HG03342 (cell line): ENCODE data around the gene BAIAP3.
"Not testable (repeated sequence)": the region's sequence is repeated elsewhere in the genome, so short reads cannot be mapped to it uniquely, and the experiment has no call there.

Source experiments
- ATAC-seq: cut with Tn5 transposase; IDR thresholded peaks from one replicate; pipeline ENCODE4 v1.9.1; 2021; ENCODE audit warnings: mild to moderate bottlenecking, moderate library complexity; ENCODE audit not compliant: unreplicated experiment

The BAIAP3 gene, protein sequence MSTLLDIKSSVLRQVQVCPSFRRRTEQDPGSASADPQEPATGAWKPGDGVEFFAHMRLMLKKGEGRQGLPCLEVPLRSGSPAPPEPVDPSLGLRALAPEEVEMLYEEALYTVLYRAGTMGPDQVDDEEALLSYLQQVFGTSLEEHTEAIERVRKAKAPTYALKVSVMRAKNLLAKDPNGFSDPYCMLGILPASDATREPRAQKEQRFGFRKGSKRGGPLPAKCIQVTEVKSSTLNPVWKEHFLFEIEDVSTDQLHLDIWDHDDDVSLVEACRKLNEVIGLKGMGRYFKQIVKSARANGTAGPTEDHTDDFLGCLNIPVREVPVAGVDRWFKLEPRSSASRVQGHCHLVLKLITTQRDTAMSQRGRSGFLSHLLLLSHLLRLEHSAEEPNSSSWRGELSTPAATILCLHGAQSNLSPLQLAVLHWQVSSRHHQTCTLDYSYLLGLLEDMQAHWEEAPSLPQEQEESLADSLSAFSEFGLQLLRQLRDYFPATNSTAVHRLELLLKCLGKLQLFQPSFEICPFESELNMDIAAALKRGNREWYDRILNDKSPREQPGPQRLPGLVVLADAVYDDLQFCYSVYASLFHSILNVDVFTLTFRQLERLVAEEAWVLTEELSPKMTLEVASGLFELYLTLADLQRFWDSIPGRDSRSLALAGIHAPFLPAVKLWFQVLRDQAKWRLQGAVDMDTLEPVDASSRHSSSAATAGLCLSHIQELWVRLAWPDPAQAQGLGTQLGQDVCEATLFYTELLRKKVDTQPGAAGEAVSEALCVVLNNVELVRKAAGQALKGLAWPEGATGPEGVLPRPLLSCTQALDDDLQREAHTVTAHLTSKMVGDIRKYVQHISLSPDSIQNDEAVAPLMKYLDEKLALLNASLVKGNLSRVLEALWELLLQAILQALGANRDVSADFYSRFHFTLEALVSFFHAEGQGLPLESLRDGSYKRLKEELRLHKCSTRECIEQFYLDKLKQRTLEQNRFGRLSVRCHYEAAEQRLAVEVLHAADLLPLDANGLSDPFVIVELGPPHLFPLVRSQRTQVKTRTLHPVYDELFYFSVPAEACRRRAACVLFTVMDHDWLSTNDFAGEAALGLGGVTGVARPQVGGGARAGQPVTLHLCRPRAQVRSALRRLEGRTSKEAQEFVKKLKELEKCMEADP

DNA sequence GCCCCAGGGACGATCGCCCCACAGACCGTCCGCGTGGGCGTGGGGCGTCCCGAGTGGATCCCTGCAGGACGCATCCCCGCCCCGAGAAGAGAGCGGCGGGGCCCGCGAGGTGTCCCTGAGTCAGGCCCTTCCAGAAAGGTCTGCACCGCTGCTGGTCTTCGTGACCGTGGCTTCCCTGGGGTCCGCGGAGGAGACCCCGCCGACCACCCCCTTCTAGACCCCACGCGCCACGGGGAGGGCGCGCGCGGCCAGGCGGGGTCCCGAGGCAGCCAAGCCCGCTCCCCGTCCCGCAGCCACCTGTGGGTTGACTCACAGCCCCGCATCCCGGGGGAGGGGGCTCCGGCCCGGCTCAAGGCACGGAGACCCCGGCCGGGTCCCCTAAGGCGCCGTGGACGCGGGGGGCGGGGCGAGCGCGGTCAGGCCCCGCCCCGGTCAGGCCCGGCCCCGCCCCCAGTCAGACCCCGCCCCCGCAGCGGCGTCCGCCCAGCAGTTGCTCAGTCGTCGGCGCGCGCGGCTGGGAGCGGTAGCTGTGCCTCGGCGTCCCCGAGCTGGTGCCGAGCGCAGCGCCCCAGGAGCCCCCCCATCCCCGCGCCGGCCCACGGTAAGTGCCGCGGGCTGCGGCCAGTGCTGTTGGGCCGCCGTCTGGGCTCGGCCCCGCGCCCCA lies at the start of gene BAIAP3:
TSS of gene BAIAP3 (plus strand) at position 497 of the 664 bp plus-strand sequence. CDS start 4,905 bp downstream, outside the sequence.
- no peak for ATAC-seq

DNA sequence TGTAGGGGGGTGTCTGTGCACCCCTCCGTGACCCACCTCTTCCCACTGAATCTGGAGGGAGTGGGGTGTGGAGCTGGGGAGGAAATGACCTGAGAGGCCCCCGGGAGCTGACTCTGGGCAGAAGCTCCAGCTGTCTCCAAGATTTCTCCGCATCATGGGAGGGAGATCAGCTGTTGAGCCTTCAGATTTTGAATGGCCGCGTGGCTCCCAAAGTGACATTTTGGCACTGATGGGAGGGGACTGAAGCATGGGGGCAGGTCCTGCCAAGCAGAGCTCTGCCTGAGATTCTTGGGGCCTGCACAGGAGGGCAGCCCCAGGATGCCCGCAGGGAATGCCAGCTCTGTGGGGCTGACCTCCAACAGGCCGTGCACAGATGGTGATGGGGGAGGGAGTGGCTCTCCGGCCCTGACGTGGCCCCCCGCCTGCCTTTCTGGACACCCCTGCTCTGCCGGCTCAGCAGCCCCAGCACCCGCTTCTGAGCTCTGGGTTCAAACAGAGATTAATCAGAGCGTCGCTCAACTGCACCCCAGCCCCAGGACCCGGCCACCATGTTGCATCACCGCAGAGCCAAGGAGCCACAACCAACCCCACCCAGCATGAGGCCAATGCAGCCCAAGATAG lies 49.3 kb upstream of the BAIAP3 start:
- ATAC-seq, result no peak

DNA sequence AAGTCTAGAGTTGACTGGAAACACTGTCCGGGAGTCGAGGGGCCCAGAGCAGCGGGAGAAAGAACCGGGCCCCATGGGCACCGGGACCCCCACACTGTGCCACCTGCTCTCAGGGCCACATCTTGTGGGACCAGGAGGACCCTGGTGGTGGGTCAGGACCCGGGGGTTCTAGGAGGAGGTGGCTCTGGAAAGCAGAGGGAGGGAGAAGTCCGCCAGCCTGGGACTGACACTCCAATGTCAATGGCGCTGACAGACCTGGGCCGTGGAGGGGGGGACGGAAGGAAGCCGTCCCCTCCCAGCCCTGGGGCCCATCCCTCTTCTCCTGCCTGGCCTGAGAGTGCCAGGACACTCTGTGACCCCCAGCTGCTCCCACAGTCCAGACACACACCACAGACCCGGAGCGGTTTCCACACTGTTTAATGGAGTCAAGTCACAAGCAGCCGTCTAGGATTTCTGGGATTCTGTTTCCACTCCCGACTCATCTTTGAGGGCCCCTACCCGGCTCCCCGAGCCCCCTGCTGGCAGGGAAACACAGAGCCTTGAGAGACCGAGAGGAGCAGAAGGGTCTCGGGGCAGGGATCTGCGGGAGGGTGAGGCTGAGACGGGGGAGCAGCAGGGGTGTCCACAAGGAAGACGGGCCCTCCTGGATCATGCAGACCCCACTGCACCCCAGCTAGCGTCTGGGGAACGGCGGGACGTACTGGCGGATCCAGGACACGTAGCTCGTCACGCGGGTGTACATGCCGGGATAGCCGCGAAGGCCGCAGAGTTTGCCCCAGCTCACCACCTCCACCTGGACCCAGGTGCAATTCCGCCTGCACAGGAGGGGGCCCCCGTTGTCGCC lies 47.6 kb upstream of the BAIAP3 start:
- ATAC-seq, result no peak

DNA sequence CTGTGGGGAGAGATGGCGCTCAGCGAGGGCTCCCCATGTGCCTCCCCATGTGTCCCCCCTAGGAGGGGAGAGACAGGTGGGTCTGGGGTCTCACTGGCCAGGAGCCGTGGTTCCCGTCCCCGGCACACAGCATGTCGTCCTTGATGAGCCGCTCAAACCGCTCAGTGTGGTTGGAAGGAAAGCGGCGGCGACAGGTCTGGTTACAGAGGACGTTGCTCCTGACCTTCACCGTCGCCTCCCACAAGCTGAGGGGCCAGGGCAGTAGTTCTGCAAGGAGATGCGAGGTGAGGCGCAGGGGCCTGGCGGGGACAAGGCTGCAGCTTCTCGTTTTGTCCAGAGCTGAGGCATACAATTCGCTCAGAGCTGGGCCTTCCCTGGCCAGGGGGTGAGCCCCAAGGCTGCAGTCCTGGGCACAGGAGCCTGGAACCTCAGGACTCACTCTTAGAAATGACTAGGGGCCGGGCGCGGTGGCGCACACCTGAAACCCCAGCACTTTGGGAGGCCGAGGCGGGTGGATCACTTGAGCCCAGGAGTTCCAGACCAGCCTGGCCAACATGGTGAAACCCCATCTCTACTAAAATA lies 46.8 kb upstream of the BAIAP3 start:
- ATAC-seq, result no peak

DNA sequence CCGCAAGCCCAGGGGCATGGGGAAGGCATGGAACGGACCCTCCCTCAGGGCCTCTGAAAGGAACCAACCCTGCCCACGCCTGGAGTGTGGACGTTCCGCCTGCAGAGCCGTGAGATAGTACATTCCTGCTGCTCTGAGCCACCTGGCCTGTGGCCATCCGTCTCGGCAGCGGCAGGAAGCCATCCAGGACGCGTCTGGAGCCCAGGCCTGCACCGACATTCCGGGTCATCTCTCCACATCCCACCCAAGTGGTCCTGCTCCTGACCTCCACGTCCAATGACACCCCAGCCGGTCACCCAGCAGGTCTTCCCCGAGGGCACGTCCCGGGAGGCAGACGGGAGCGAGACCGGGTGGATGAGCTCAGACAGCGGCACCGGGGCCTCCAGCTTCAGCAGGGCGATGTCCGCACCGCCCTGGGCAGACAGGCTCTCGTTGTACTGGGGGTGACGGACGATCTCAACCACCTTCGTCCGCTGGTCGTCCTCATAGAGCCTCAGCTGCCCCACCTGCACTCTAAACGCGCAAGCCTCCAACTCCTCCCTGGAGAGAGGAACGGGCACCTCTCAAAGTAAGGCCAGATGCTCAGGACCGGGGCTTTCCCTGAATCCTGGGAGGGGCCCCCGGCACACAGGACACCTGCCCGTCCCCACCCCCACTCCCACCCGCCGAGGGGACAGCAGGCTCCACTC lies 45.3 kb upstream of the BAIAP3 start:
- no peak for ATAC-seq

DNA sequence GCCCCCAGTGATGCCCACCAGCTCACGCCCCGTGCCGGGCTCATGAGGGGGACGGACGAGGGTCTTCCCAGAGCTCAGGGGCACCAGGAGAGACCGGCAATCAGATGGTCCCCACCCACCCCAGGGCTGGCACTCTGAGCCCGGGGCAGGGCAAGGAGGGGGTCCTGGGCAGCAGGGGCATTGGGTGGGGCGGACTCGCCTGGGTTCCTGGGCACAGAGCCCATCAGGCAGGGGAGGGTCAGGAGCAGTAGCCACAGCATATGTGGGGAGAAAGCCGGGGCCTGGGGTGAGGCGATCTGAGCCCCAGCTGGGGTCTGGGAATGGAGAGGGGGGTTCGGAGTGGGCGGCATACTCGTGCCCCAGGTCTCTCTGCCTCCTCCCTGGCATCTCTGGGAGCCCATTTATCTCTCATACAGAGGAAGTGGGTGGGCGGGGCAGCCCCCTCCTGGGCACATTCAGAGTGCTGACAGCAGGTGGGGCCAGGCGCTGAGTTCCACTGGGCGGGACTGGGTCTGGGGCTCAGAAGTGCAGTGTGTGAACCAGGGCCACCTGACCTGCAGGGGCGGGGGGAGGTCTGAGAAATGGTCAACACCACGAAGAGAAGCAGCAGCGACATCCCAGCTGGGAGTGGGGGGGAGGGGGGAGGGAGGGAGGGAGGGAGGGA lies 44.5 kb upstream of the BAIAP3 start:
- ATAC-seq, result no peak

DNA sequence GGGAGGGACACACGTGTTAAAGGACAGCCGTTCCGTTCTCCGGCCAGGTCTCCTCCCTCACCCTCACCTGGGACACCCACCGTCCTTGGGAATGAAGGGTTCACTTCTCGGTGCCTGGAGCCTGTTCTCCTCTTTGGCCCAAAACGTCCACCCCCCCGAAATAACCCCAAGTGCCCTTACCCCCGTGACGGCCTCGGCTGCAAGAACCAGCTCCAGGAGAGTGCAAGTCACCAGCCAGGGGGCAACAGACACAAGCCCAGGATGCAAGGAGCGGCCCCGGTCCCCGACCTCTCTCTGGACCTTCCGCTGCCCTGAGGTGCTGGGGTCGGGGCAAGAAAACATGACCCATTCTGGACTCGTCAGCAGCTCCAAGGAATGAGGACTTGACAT lies 44.0 kb upstream of the BAIAP3 start:
- no peak for ATAC-seq

DNA sequence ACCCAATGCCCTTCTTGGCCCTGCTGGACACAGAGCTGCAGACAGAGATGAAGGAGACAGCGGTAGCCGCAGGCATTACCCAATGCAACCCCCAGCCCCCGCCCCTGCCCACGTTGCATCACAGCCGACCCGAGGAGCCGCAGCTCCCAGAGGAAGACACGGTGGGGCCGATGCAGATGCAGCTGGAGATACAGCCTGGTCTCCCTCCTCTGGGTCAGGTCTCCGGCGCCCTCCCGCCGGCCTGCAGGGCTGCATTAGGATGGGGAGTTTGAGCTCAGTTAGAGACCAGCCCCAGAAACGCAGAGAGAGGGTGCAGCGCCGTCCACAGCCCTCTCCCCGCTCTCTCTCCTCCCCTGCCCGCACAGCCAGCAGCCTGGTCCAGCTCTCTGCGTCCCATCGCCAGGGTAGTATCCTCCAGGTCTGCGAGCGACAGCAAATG lies 43.4 kb upstream of the BAIAP3 start:
- ATAC-seq, result no peak

DNA sequence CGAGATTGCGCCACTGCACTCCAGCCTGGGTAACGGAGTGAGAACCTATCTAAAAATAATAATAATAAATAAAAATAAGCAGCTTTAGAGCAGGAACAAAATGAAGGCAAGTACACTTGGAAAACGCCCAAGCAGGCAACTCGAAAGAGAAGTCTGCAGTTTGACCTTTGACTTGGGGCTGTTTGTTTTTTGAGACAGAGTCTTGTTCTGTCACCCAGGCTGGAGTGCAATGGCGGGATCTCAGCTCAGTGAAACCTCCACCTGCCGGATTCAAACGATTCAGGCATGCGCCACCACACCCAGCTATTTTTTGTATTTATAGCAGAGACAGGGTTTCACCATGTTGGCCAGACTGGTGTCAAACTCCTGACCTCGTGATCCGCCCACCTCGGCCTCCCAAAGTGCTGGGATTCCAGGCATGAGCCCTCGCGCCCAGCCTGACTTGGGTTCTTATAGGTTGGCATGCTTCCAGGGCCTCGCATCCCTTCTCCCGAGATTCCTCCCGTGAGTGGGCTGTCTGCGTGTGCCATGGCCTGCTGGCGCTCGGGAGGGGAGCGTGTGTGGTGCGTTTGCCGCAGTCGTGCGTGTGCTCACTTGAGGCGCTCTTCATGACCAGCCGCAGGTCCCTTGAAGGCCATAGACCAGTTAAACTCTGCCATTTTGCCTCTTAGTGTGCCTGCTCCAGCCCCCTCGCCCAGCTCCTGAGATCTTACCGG lies 42.4 kb upstream of the BAIAP3 start:
- no peak for ATAC-seq

DNA sequence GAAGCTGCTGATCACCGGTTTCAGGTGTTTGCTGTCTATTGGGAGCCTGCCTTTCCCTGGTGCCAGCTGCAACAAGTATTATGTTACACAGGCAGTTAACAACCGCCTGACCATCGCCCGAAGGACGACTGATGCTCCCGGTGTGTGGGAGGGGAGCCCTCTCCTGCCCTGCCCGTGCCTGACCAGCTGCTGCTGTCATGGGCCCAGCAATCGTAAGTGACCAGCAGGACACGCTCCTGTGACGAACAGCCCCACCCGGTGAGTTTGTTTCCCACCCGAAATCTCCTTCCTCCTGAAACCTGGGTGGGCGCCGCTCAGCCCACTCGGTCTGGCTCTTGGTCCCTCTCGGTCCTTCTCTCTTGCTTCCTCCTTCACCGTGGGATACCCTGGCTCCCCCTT lies 41.9 kb upstream of the BAIAP3 start:
- ATAC-seq, result no peak

DNA sequence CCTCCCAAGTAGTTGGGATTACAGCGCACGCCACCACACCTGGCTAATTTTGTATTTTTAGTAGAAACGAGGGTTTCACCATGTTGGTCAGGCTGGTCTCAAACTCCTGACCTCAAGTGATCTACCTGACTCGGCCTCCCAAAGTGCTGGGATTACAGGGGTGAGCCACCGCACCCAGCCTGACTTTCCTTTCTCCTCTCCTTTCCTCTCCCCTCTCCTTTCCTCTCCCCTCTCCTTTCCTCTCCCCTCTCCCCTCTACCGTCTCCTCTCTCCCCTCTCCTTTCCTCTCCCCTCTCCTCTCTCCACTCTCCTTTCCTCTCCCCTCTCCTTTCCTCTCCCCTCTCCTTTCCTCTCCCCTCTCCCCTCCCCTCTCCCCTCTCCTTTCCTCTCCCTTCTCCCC lies 41.2 kb upstream of the BAIAP3 start:
- not testable (repeated sequence) for ATAC-seq

DNA sequence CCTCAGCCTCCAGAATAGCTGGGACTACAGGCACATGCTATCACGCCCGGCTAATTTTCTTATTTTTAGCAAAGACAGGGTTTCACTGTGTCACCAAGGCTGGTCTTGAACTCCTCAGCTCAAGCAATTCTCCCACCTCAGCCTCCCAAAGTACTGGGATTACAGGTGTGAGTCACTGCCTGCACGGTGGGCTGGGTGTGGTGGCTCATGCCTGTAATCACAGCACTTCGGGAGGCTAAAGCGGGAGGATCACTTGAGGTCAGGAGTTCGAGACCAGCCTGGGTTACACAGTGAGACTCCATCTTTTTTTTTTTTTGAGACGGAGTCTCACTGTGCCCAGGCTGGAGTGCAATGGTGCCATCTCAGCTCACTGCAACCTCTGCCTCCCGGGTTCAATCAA lies 40.6 kb upstream of the BAIAP3 start:
- ATAC-seq, result not testable (repeated sequence)

DNA sequence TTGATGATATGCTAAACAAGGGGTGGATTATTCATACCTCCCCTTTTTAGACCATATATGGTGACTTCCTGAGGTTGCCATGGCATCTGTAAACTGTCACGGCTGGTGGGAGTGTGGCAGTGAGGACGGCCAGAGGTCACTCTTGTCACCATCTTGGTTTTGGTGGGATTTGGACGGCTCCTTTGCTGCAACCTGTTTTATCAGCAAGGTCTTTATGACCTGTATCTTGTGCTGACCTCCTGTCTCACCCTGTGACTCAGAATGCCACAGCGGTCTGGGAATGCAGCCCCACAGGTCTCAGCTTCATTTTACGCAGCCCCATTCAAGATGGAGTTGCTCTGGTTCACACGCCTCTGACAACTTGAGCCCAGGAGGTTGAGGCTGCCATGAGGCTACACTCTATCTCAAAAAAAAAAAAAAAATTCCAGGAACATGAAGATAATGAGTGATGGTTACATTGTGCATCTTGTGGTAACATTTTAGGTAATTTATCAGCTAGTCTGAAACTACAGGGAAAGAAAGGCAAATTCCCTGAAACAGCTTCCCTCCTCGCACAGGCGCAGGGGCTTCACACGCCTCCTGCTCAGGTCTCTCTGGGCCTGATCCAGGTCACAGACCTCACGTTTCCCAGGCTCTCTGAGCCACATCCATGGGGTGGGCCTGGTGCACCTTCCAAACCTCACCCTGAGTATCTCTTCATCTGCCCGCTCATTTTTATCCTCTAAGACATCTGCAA lies 39.4 kb upstream of the BAIAP3 start:
- ATAC-seq, result no peak

DNA sequence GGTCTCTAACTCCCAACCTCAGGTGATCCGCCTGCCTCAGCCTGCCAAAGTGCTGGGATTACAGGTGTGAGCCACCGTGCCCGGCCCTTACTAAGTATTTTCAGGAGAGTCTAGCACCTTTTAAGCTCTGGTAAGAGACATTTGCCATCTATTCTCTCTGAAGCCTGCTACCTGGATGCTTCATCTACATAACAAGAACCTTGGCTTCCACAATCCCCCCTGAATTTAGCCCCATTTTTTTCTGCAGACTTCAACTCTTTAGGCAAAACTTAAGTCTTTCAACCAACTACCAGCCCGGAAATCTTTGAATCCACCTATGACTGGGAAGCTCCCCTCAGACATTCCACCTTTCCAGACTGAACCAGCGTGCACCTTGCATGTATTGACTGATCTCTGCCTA lies 38.0 kb upstream of the BAIAP3 start:
- ATAC-seq, result no peak

DNA sequence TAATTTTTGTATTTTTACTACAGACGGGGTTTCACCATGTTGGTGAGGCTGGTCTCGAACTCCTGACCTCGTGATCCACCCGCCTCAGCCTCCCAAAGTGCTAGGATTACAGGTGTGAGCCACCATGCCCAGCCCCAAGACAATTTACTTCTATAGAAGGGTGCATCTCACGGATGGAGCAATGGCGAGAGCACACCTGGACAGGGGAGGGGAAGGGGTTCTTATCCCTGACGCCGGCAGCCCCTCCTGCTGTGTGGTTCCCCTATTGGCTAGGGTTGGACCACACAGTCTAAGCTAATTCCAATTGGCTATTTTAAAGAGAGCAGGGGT lies 36.8 kb upstream of the BAIAP3 start:
- ATAC-seq, result not testable (repeated sequence)

DNA sequence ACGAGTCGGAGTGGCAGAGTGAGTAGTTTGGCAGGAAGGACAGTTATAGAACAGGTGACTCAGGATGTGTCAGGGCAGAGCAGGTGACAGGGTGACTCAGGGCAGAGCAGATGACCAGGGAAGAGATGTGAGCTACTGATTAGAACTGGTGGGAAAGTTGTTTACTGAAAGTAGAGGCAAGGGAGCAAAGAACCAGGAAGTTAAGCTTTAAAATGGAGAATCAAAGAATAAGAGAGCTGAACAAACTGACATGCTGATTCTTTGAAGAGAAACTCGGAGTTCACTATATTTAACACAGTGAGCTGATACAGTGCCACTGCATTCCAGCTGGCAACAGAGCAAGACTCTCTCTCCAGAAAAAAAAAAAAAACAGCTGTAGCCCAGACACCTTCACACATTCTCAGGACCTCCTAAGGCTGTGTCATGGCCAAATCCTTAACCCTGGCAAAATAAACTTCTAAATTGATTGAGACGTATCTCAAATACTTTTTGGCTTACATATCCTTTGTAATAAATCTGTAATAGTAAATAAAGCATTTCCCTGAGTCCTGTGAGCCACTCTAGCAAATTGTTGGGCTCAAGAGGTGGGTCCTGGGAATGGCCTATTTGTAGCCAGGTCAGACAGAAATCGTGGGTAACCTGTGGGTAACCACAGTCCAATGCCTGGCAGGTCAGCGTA lies 36.3 kb upstream of the BAIAP3 start:
- no peak for ATAC-seq
